Thymus (tissue), 11 donors: ENCODE data around the gene DCDC2. TPM values are rescaled to one million over a fixed set of nuclear protein-coding genes. Genes with fewer than 3 reads are reported as not detected.
"Not testable (repeated sequence)": the region's sequence is repeated elsewhere in the genome, so short reads cannot be mapped to it uniquely, and the experiment has no call there.

Experiments
- DNase-seq, 9 donors: peaks; one replicate each; pipeline ENCODE4 v3.0.0-alpha.2; 2013; ENCODE audit warnings: low spot score in 9 of 9, low read depth in 6 of 9, missing footprints in 1 of 9
- H3K27ac ChIP-seq, 2 donors: one replicate each; pipeline ENCODE4 v1.5.1; 2013; ENCODE audit warnings: control low read depth in 1 of 2, low read depth in 1 of 2, low read length in 1 of 2, mild to moderate bottlenecking in 1 of 2, moderate library complexity in 1 of 2
- H3K27me3 ChIP-seq, 2 donors: one replicate each; pipeline ENCODE4 v1.5.1; 2013; ENCODE audit warnings: low read length in 1 of 2; ENCODE audit not compliant: control insufficient read depth in 2 of 2, insufficient read depth in 1 of 2
- H3K36me3 ChIP-seq, 2 donors: one replicate each; pipeline ENCODE4 v1.5.1; 2013; ENCODE audit warnings: low read length in 1 of 2, mild to moderate bottlenecking in 1 of 2, moderate library complexity in 1 of 2; ENCODE audit not compliant: control insufficient read depth in 2 of 2, insufficient read depth in 2 of 2
- H3K4me1 ChIP-seq, 2 donors: one replicate each; pipeline ENCODE4 v1.5.1; 2013; ENCODE audit warnings: low read length in 2 of 2; ENCODE audit not compliant: control insufficient read depth in 2 of 2, insufficient read depth in 2 of 2
- H3K4me3 ChIP-seq, 2 donors: one replicate each; pipeline ENCODE4 v1.5.1; 2013; ENCODE audit warnings: low read length in 2 of 2, control low read depth in 1 of 2, mild to moderate bottlenecking in 1 of 2
- H3K9me3 ChIP-seq, 2 donors: one replicate each; pipeline ENCODE4 v1.5.1; 2013; ENCODE audit warnings: low read length in 1 of 2, mild to moderate bottlenecking in 1 of 2; ENCODE audit not compliant: control insufficient read depth in 2 of 2, insufficient read depth in 1 of 2
- WGBS: extraction: QIAGEN DNeasy Blood & Tissue Kit; methylation state at CpG from one replicate; pipeline ENCODE4 v1.1.7; 2013; 5-methylcytosine and 5-hydroxymethylcytosine counted together
- polyA plus RNA-seq: library from polyadenylated mRNA; stranded (reverse); fragments of 200-250 nt; gene quantifications from one replicate; pipeline ENCODE4 v1.2.3, GENCODE V29; 2013
- total RNA-seq: library from RNA; stranded (reverse); fragments of 120-200 nt; gene quantifications from one replicate; pipeline ENCODE4 v1.2.4, GENCODE V29; 2013
- donor health status: healthy.

Gene DCDC2
- total and polyA plus RNA-seq, 2 donors: 0.19 to 0.25 TPM

- no peaks in the 10 kb centered on the region for H3K4me1 ChIP-seq
- no peak overlapping the region for H3K4me3 ChIP-seq
- no peak overlapping the region for H3K27ac ChIP-seq
- no peaks in the 10 kb centered on the region for H3K36me3 ChIP-seq
- H3K27me3 ChIP-seq: no peaks in the 10 kb centered on the region
- H3K9me3 ChIP-seq: no peaks in the 10 kb centered on the region
- no peak for DNase-seq
Measured at GRCh38 chr6:24154121-24154520, 203.7 kb downstream of the DCDC2 start.

- 88% methylated on average over 1 of the region's 1 CpG for WGBS
- Histone ChIP-seq H3K36me3 (no peaks in the 10 kb centered on the region), H3K9me3 (no peaks in the 10 kb centered on the region), H3K4me3 (no peak overlapping the region), H3K27me3 (no peaks in the 10 kb centered on the region), H3K27ac (no peak overlapping the region), H3K4me1 (no peaks in the 10 kb centered on the region)
- no peak for DNase-seq
Measured at GRCh38 chr6:24152014-24152413, 205.8 kb downstream of the DCDC2 start.

- H3K27me3 ChIP-seq: no peaks in the 10 kb centered on the region
- no peak overlapping the region for H3K4me3 ChIP-seq
- H3K36me3 ChIP-seq: no peaks in the 10 kb centered on the region
- WGBS: 82% methylated on average over 3 of the region's 3 CpGs
- H3K27ac ChIP-seq: no peak overlapping the region
- no peaks in the 10 kb centered on the region for H3K4me1 ChIP-seq
- no peaks in the 10 kb centered on the region for H3K9me3 ChIP-seq
- DNase-seq: no peak
Measured at GRCh38 chr6:24149836-24150235, 208.0 kb downstream of the DCDC2 start.

- H3K9me3 ChIP-seq: no peaks in the 10 kb centered on the region
- no peak overlapping the region for H3K27ac ChIP-seq
- H3K27me3 ChIP-seq: no peaks in the 10 kb centered on the region
- no peaks in the 10 kb centered on the region for H3K4me1 ChIP-seq
- H3K36me3 ChIP-seq: no peaks in the 10 kb centered on the region
- H3K4me3 ChIP-seq: no peak overlapping the region
- no peak for DNase-seq
Measured at GRCh38 chr6:24149296-24149695, 208.6 kb downstream of the DCDC2 start.

- H3K27ac ChIP-seq: no peak overlapping the region
- no peaks in the 10 kb centered on the region for H3K9me3 ChIP-seq
- no peaks in the 10 kb centered on the region for H3K4me1 ChIP-seq
- DNase-seq: no peak
- H3K27me3 ChIP-seq: no peaks in the 10 kb centered on the region
- no peak overlapping the region for H3K4me3 ChIP-seq
- H3K36me3 ChIP-seq: no peaks in the 10 kb centered on the region
Measured at GRCh38 chr6:24148684-24149083, 209.2 kb downstream of the DCDC2 start.

- H3K4me1 ChIP-seq: no peaks in the 10 kb centered on the region
- H3K27me3 ChIP-seq: no peaks in the 10 kb centered on the region
- H3K36me3 ChIP-seq: no peaks in the 10 kb centered on the region
- no peak overlapping the region for H3K4me3 ChIP-seq
- H3K9me3 ChIP-seq: no peaks in the 10 kb centered on the region
- DNase-seq: no peak
- H3K27ac ChIP-seq: no peak overlapping the region
- WGBS: 90% methylated on average over 3 of the region's 3 CpGs
Measured at GRCh38 chr6:24148154-24148570, 209.7 kb downstream of the DCDC2 start.

GRCh38 chr6:24147511-24148153, 210.2 kb downstream of the DCDC2 start:
- no peaks in the 10 kb centered on the region for H3K9me3 ChIP-seq
- H3K36me3 ChIP-seq: no peaks in the 10 kb centered on the region
- no peaks in the 10 kb centered on the region for H3K4me1 ChIP-seq
- H3K27ac ChIP-seq: no peak overlapping the region
- 86% methylated on average over 8 of the region's 8 CpGs for WGBS
- H3K4me3 ChIP-seq: no peak overlapping the region
- no peaks in the 10 kb centered on the region for H3K27me3 ChIP-seq
- no peak for DNase-seq

GRCh38 chr6:24146871-24147270, 211.0 kb downstream of the DCDC2 start:
- no peaks in the 10 kb centered on the region for H3K27me3 ChIP-seq
- H3K9me3 ChIP-seq: no peaks in the 10 kb centered on the region
- no peak overlapping the region for H3K4me3 ChIP-seq
- no peak overlapping the region for H3K27ac ChIP-seq
- H3K4me1 ChIP-seq: no peaks in the 10 kb centered on the region
- 97% methylated on average over 3 of the region's 3 CpGs for WGBS
- H3K36me3 ChIP-seq: no peaks in the 10 kb centered on the region
- DNase-seq: no peak

- no peak for DNase-seq
- Histone ChIP-seq H3K9me3 (no peaks in the 10 kb centered on the region), H3K27ac (no peak overlapping the region), H3K27me3 (no peaks in the 10 kb centered on the region), H3K4me1 (no peaks in the 10 kb centered on the region), H3K36me3 (no peaks in the 10 kb centered on the region), H3K4me3 (no peak overlapping the region)
- 90% methylated on average over 9 of the region's 9 CpGs for WGBS
Measured at GRCh38 chr6:24145690-24146131, 212.1 kb downstream of the DCDC2 start.

GRCh38 chr6:24142733-24143132, 215.1 kb downstream of the DCDC2 start:
- H3K4me3 ChIP-seq, DNase-seq, H3K36me3 ChIP-seq, H3K27ac ChIP-seq, H3K9me3 ChIP-seq, H3K27me3 ChIP-seq, H3K4me1 ChIP-seq: not testable (repeated sequence)
- 97% methylated on average over 8 of the region's 8 CpGs for WGBS
